GM23338 (cell line): ENCODE measurements around the gene KCNB1. TPM values are rescaled to one million over a fixed set of nuclear protein-coding genes. Genes with fewer than 3 reads are reported as not detected.

Experiments
- ATAC-seq: fragments of 200-7000 bp; cut with Tn5 transposase; 3 replicates; pipeline ENCODE4 v1.9.1; 2020
- DNase-seq: peaks from one replicate; pipeline ENCODE4 v3.0.0-alpha.2; 2015; ENCODE audit warnings: low spot score
- H2AFZ ChIP-seq: fragments of 200-600 bp; sonication (generic); 2 replicates; pipeline ENCODE4 v1.8.0; 2016; ENCODE audit warnings: antibody characterized with exemption, mild to moderate bottlenecking, moderate library complexity
- H3F3A ChIP-seq: fragments of 200-600 bp; sonication (generic); replicated peaks from 2 replicates; pipeline ENCODE4 v1.8.0; 2017; ENCODE audit warnings: antibody characterized with exemption, mixed run types, low read depth
- H3K27ac ChIP-seq: fragments of 200-600 bp; sonication (generic); 2 replicates; pipeline ENCODE4 v1.6.1; 2016; ENCODE audit warnings: low read depth
- H3K27me3 ChIP-seq: fragments of 200-600 bp; sonication (generic); 2 replicates; pipeline ENCODE4 v1.8.0; 2016; ENCODE audit warnings: mild to moderate bottlenecking, mixed run types, moderate library complexity; ENCODE audit not compliant: insufficient read depth
- H3K36me3 ChIP-seq: fragments of 200-600 bp; sonication (generic); 2 replicates; pipeline ENCODE4 v1.8.0; 2016; ENCODE audit warnings: mild to moderate bottlenecking; ENCODE audit not compliant: insufficient read depth
- H3K4me1 ChIP-seq: fragments of 200-600 bp; sonication (generic); 2 replicates; pipeline ENCODE4 v1.8.0; 2016; ENCODE audit warnings: mild to moderate bottlenecking, moderate library complexity; ENCODE audit not compliant: insufficient read depth
- H3K4me2 ChIP-seq: fragments of 200-600 bp; sonication (generic); 2 replicates; pipeline ENCODE4 v1.7.1; 2017; ENCODE audit warnings: mixed run types
- H3K4me3 ChIP-seq: fragments of 200-600 bp; sonication (generic); 2 replicates; pipeline ENCODE4 v1.6.1; 2016; ENCODE audit warnings: mixed run types
- H3K79me2 ChIP-seq: fragments of 200-600 bp; sonication (generic); replicated peaks from 2 replicates; pipeline ENCODE4 v1.8.0; 2017; ENCODE audit warnings: mild to moderate bottlenecking; ENCODE audit not compliant: insufficient read depth
- H3K9me2 ChIP-seq: fragments of 200-600 bp; sonication (generic); 2 replicates; pipeline ENCODE4 v1.8.0; 2017; ENCODE audit not compliant: insufficient read depth
- H4K20me1 ChIP-seq: fragments of 200-600 bp; sonication (generic); replicated peaks from 2 replicates; pipeline ENCODE4 v1.8.0; 2017; ENCODE audit warnings: mild to moderate bottlenecking; ENCODE audit not compliant: insufficient read depth
- H3K27ac Mint-ChIP-seq: 2 replicates; pipeline ENCODE4 v1.8.0; 2020; ENCODE audit warnings: inconsistent platforms, mild to moderate bottlenecking, moderate library complexity, mixed read lengths
- H3K27me3 Mint-ChIP-seq: 3 replicates; pipeline ENCODE4 v1.8.0; 2022; ENCODE audit warnings: low read depth, mild to moderate bottlenecking, moderate library complexity, mixed read lengths, inconsistent platforms; ENCODE audit not compliant: insufficient read depth, poor library complexity
- H3K36me3 Mint-ChIP-seq: 3 replicates; pipeline ENCODE4 v1.8.0; 2021; ENCODE audit warnings: low read depth, mild to moderate bottlenecking, inconsistent platforms, moderate library complexity, mixed read lengths
- H3K4me1 Mint-ChIP-seq: 3 replicates; pipeline ENCODE4 v1.8.0; 2020; ENCODE audit warnings: mild to moderate bottlenecking, inconsistent platforms, mixed read lengths
- H3K4me3 Mint-ChIP-seq: 3 replicates; pipeline ENCODE4 v1.8.0; 2021; ENCODE audit warnings: moderate library complexity, mild to moderate bottlenecking, inconsistent platforms, mixed read lengths
- H3K9me3 Mint-ChIP-seq: 3 replicates; pipeline ENCODE4 v1.8.0; 2020; ENCODE audit warnings: moderate library complexity, mild to moderate bottlenecking, inconsistent platforms, mixed read lengths
- CREB1 ChIP-seq: fragments of 250-450 bp; sonication (Bioruptor Pico); IDR thresholded peaks from 2 replicates; pipeline ENCODE4 v1.5.0; 2020; ENCODE audit warnings: low read depth, mild to moderate bottlenecking, moderate library complexity
- CTCF ChIP-seq, 2 experiments: fragments of 200-600 bp in 1 of 2; sonication (generic) in 1 of 2; conservative IDR thresholded peaks; 2 replicates each; pipeline versions ENCODE4 v1.5.1 to v1.6.1; 2016 to 2017; ENCODE audit warnings: antibody characterized with exemption in 2 of 2, low read depth in 2 of 2, mild to moderate bottlenecking in 2 of 2, moderate library complexity in 1 of 2
- EZH2 ChIP-seq: fragments of 200-600 bp; sonication (generic); IDR thresholded peaks from one replicate; pipeline ENCODE4 v1.8.0; 2017; ENCODE audit warnings: antibody characterized with exemption, mild to moderate bottlenecking, low read depth; ENCODE audit not compliant: unreplicated experiment
- EZH2phosphoT487 ChIP-seq: fragments of 200-600 bp; sonication (generic); IDR thresholded peaks from one replicate; pipeline ENCODE4 v1.8.1; 2018; ENCODE audit warnings: antibody characterized with exemption; ENCODE audit not compliant: unreplicated experiment
- JUNB ChIP-seq: IDR thresholded peaks from one replicate; pipeline ENCODE4 v1.6.1; 2016; ENCODE audit warnings: antibody characterized with exemption; ENCODE audit not compliant: unreplicated experiment
- NANOG ChIP-seq: IDR thresholded peaks from 2 replicates; pipeline ENCODE4 v1.6.1; 2016; ENCODE audit warnings: antibody characterized with exemption, borderline replicate concordance
- POLR2AphosphoS5 ChIP-seq: IDR thresholded peaks from 2 replicates; pipeline ENCODE4 v1.6.1; 2016; ENCODE audit warnings: antibody characterized with exemption, low read depth
- STAT1 ChIP-seq: IDR thresholded peaks from one replicate; pipeline ENCODE4 v1.6.1; 2016; ENCODE audit warnings: antibody characterized with exemption; ENCODE audit not compliant: unreplicated experiment
- ZNF114 ChIP-seq: fragments of 250-450 bp; sonication (Bioruptor Pico); IDR thresholded peaks from 2 replicates; pipeline ENCODE4 v1.5.0; 2020; ENCODE audit warnings: mild to moderate bottlenecking, moderate library complexity
- ZNF331 ChIP-seq: fragments of 250-450 bp; sonication (Bioruptor Pico); IDR thresholded peaks from 2 replicates; pipeline ENCODE4 v1.5.0; 2020; ENCODE audit warnings: low read depth, mild to moderate bottlenecking, moderate library complexity
- ZNF462 ChIP-seq: fragments of 250-450 bp; sonication (Bioruptor Pico); IDR thresholded peaks from 2 replicates; pipeline ENCODE4 v1.5.0; 2020; ENCODE audit warnings: mild to moderate bottlenecking, moderate library complexity
- polyA plus RNA-seq: library from polyadenylated mRNA; unstranded; fragments of >200 nt; fragmentation: Nextera tagmentation; extraction: Ambion mirVana; gene quantifications from 2 replicates; pipeline ENCODE4 v1.2.1, GENCODE V29; 2016
- total RNA-seq: library from RNA; depleted of rRNA; stranded (reverse); fragments of >200 nt; shearing (Covaris generic); gene quantifications from 2 replicates; pipeline ENCODE4 v1.2.3, GENCODE V29; 2014
- TF ChIP-seq, protein P1 (sequence below): IDR thresholded peaks from one replicate; pipeline ENCODE4 v1.6.1; 2018; ENCODE audit warnings: antibody characterized with exemption; ENCODE audit not compliant: unreplicated experiment
- TF ChIP-seq, protein P2 (sequence below): IDR thresholded peaks from 2 replicates; pipeline ENCODE4 v1.6.1; 2016; ENCODE audit warnings: antibody characterized with exemption

Gene KCNB1
- total and polyA plus RNA-seq, 2 experiments from 2014 or later, result 0.28 to 0.29 TPM

GRCh38 chr20:49408509-49409104 lies 73.9 kb downstream of the KCNB1 start:
- no peak overlapping the region for H3K4me3 Mint-ChIP-seq
- Histone ChIP-seq H3K4me2 (no peak overlapping the region), H3K79me2 (no peaks in the 10 kb centered on the region), H3K27ac (no peak overlapping the region), H4K20me1 (no peaks in the 10 kb centered on the region), H3K9me2 (no peaks in the 10 kb centered on the region), H3K27me3 (no peaks in the 10 kb centered on the region), H2AFZ (no peak overlapping the region), H3K4me3 (no peak overlapping the region), H3F3A (no peaks in the 10 kb centered on the region), H3K36me3 (no peaks in the 10 kb centered on the region), H3K4me1 (no peaks in the 10 kb centered on the region; the same call in 1 of the 2 replicates)
- peaks cover 9% of the 10 kb centered on the region for H3K4me1 Mint-ChIP-seq
- H3K27me3 Mint-ChIP-seq, result peaks cover 4% of the 10 kb centered on the region
- no peak for ATAC-seq
- no peak for DNase-seq
- no peaks in the 10 kb centered on the region for H3K36me3 Mint-ChIP-seq
- H3K27ac Mint-ChIP-seq, result no peak overlapping the region
- TF ChIP-seq, protein P1, sequence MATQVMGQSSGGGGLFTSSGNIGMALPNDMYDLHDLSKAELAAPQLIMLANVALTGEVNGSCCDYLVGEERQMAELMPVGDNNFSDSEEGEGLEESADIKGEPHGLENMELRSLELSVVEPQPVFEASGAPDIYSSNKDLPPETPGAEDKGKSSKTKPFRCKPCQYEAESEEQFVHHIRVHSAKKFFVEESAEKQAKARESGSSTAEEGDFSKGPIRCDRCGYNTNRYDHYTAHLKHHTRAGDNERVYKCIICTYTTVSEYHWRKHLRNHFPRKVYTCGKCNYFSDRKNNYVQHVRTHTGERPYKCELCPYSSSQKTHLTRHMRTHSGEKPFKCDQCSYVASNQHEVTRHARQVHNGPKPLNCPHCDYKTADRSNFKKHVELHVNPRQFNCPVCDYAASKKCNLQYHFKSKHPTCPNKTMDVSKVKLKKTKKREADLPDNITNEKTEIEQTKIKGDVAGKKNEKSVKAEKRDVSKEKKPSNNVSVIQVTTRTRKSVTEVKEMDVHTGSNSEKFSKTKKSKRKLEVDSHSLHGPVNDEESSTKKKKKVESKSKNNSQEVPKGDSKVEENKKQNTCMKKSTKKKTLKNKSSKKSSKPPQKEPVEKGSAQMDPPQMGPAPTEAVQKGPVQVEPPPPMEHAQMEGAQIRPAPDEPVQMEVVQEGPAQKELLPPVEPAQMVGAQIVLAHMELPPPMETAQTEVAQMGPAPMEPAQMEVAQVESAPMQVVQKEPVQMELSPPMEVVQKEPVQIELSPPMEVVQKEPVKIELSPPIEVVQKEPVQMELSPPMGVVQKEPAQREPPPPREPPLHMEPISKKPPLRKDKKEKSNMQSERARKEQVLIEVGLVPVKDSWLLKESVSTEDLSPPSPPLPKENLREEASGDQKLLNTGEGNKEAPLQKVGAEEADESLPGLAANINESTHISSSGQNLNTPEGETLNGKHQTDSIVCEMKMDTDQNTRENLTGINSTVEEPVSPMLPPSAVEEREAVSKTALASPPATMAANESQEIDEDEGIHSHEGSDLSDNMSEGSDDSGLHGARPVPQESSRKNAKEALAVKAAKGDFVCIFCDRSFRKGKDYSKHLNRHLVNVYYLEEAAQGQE, result no peak
- TF ChIP-seq JUNB (no peak), CREB1 (CRISPR knock-in tag) (no peak), EZH2phosphoT487 (no peak), NANOG (no peak), STAT1 (no peak), ZNF331 (no peak), POLR2AphosphoS5 (no peak), CTCF (conservative IDR thresholded peaks at IDR 0.05; ENCODE audit: low read depth in 2 of 2) (no peak), ZNF114 (CRISPR knock-in tag) (no peak), EZH2 (no peak), ZNF462 (CRISPR knock-in tag) (no peak)
- TF ChIP-seq, protein P2, sequence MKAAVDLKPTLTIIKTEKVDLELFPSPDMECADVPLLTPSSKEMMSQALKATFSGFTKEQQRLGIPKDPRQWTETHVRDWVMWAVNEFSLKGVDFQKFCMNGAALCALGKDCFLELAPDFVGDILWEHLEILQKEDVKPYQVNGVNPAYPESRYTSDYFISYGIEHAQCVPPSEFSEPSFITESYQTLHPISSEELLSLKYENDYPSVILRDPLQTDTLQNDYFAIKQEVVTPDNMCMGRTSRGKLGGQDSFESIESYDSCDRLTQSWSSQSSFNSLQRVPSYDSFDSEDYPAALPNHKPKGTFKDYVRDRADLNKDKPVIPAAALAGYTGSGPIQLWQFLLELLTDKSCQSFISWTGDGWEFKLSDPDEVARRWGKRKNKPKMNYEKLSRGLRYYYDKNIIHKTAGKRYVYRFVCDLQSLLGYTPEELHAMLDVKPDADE, result no peak
- no peaks in the 10 kb centered on the region; the same call in 2 of the 3 replicates for H3K9me3 Mint-ChIP-seq
